NCI-H2171 treated with DMSO at 0.1 percent for 48 hours (cell line): ENCODE results near the gene VPS33A.
"Not testable (repeated sequence)": the region's sequence is repeated elsewhere in the genome, so short reads cannot be mapped to it uniquely, and the experiment has no call there.

ENCODE experiments used
- DNase-seq: peaks from one replicate; lab custom pipeline; 2025; lab: John Stamatoyannopoulos, UW

The VPS33A gene

DNA sequence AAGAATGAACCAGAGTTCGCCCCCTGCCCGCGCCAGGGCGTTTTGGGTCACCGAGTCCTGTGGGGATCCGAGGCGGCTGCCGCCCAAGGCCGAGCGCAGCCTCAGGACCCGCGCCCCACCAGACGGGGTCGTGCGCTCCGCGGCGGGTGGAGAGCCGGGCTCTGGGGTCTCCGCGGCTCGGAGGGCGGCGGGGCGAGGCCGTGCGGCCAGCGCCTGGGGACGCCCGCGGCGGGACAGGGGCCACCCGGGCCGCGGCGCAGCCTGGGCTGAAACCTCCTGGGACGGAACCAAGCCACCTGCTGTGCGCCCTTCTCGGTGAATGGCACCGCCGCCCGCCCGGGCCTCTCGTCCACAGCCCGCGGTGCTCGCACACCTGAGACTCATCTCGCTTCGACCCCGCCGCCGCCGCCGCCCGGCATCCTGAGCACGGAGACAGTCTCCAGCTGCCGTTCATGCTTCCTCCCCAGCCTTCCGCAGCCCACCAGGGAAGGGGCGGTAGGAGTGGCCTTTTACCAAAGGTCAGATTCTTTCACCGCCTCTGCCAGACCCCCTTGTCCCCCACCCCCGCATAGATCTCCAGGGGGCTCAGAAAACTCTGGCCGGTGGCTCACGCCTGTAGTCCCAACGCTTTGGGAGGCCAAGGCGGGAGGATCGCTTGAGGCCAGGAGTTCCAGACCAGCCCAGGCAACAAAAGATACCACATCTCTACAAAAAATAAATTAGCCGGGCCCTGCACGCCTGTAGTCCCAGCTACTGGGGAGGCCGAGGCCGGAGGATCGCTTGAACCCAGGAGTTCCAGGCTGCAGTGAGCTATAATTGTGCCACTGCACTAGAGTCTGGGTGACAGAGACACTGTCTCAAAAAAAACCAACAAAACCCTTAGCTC, 61.9 kb downstream of the VPS33A start:
- peak; percentile 11 for DNase-seq

DNA sequence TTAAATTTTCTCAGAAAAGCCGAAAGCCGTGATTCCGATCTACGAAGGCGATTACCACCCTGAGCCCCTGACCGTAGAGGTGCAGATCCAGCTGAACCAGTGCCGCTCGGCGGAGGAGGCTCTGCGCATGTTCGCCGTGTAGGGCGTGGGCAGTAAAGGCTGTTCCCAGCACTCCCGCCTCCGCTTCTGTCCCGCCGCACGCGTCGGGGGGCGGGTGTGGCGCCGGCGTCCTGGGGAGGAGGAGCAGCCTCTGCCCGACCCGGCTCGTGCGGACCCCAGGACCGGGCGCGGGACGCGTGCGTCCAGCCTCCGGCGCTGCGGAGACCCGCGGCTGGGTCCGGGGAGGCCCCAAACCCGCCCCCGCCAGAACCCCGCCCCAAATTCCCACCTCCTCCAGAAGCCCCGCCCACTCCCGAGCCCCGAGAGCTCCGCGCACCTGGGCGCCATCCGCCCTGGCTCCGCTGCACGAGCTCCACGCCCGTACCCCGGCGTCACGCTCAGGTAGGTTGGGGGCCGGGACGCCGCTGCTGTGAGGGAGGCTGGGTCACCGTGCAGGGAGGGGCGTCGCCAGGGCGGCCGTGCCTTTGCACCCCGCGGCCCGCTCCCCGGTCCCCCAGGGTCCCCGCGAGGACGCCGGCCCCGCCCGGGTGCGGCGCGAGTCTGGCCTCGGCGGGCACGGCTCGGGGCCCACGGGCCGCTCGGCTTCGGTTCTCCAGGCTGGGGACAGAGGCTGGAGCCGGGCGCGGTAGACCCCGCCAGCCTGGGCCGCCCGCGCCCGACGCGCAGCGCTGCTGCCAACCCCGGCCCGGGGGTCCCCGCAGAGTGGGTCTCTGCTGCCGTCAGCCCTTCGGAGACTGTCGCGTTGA, 62.8 kb downstream of the VPS33A start, which contains the start of gene B3GNT4:
Gene B3GNT4, plus strand, starts transcription at position 409 of the 866 bp plus-strand sequence. CDS start 910 bp downstream, outside the sequence.
- DNase-seq = peak; percentile 63

GRCh38 chr12:122202811-122203210, 63.5 kb downstream of the VPS33A start:
- DNase-seq = not testable (repeated sequence)

GRCh38 chr12:122202017-122202416, 64.3 kb downstream of the VPS33A start:
- DNase-seq = peak; percentile 26

DNA sequence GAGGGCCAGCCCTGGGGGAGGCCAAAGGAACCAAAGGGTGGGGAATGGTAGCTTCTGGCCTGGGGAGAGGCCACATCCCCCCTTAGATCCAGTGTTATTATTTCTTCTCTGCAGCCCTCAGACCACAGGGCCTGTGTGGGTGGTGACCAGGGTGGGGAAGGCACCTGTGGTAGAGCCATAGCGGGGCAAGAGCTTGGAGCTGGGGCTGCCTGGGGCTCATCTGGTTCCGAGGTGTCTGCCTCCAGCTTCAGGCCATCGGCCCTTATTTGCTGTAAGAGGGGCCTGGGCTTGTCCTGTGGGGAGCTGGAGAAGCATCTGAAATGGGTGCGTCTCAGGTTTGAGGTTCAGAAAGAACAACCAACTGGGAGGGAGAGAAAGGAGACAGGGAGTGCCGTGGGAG, 64.9 kb downstream of the VPS33A start:
- DNase-seq = no peak

- no peak for DNase-seq
Observed at GRCh38 chr12:122200541-122201175, 65.6 kb downstream of the VPS33A start.

- no peak for DNase-seq
Observed at GRCh38 chr12:122199484-122200355, 66.6 kb downstream of the VPS33A start.

DNA sequence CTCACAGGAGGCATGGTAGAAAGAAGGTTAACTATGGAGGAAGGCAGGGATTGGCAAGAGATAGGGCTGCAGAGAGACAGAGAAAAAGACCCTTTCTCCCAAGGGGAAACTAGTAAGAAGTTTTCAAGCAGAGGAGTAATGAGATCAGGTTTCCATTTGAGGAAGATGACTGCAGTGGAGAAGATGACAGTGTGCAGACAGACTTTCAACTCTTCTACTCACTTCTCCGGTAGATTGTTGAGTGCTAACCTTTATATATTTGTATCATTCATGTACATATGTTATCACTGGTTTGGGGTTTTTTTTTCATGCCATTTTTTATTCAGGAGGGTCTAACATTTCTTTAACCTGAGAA, 68.7 kb downstream of the VPS33A start:
- no peak for DNase-seq

DNA sequence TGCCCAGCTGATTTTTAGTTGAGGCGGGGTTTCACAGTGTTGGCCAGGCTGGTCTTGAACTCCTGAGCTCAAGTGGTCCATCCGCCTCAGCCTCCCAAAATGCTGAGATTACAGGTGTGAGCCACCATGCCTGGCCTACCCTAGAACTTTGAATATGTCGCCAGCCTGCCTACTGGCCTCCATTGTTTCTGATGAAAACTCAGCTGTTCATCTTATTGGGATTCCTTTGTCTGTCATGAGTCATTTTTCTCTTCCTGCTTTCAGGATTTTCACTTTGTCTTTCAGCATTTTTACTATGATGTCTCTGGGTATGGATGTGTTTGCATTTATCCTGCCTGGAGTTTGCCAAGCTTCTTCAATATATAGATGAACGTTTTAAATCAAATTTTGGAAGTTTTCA, 70.9 kb downstream of the VPS33A start:
- no peak for DNase-seq

- DNase-seq = no peak
Observed at GRCh38 chr12:122194804-122195203, 71.5 kb downstream of the VPS33A start.

DNA sequence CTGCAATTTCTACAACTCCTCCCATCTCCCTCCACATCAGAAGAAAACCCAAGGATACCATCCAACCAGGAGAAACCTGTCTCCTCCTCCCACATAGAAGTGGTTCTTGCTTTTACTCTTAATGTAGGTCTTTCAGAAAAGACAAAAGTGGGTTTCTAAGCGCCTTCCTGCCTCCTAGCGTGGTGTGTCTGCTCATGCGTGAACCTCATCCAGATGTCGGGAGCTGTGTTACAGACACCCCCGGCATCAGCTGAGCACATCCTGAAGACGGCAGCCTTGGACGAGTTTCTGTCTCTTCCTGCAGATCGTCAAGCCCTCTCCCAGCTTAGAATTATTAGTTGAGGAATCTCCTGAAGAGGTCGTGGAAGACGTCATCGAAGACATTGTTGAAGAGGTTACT, 73.9 kb downstream of the VPS33A start:
- DNase-seq = no peak

DNA sequence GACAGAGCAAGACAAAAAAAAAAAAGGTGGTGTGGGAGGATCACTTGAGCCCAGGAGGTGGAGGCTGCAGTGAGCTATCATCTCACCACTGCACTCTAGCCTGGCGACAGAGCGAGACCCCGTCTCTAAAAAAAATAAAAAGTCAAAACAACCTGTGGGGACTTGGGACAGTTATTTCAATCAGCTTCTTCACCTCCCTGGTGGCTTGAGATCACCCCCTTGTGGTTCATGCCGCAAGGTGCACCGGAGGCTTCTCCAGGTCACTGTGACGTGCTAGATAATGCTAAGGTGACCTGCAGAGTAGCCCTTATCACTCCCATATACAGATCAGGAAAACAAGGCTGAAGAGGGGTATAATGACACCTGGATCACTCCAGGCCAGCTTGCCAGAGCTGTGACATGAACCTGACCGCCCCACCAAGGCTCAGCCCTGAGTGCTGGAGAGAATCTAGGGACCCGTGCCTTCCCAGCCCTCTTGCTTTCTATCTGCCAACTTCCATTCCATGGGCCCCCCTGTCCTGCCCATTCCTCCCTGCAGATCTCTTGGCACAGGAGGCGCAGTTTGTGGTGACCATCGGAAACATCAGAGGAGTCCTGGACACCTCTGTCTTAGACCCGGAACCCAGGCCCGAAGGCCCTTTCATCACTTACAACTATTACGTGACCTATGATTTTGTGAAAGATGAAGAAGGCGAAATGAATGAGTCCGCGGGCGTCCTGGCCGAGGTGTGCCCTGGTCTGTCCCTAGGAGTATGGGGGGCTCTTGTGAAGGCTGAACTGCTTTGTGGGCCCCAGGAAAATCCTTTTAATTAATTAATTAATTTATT, 75.2 kb downstream of the VPS33A start:
- DNase-seq = peak; percentile 39

DNA sequence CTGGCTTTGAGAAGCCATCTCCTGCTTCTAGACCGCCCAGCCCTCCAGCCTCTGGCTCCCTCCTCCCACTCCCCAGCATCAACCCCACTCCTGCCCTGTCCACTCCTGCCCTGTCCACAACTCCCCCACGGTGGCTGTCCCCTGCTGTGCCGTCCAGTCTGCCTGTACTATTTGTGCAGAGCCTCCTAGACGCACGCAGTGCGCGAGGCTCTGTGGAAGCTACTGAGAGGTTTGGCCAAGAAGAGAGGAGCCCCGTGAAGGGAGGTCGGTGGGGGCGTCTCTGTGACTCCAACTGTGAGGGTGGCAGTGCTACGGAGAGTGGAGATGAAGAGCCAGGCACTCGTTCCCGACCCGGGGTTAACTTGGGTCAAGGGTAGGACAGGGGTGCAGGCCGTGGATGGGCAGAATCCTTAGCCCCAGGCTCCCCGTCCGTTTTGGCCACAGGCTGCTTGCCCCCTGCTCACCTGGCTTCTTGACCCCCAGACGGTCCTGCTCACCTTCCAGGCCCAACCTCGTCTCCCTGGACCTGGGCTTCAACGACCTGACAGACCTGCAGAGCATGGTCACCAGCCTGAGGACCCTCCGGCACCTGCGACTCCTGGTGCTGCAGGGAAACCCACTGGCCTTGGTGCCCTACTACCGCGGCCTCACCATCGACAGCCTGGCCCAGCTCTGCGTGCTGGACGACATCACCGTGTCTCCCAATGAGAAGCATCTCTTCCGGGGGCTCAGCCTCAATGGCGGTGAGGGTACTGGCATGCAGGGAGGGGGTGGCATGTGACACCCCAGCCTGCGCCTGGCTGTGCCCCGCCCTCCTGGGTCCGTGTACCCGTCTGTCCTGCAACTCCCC, 76.4 kb downstream of the VPS33A start:
- no peak for DNase-seq

DNA sequence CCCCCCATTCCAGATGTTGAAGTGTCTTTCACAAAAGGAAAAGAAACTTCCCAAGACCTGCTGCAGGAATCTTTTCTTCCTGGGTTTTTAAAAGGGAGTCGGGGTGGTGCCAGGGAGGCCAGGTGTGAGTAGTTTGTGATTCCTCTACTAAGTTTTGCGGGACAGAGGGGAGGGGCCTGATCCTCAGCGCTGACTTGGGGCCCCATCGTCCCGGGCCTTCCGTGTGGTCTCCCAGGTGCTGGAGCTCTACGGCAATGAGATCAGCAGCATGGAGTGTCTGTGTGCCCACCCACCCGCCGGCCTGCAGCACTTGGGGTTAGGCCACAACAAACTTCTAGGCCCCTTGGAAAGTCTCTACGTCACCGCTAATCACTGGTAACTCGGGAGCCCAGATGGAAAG, 78.8 kb downstream of the VPS33A start:
- no peak for DNase-seq

- no peak for DNase-seq
Observed at GRCh38 chr12:122185494-122186082, 80.7 kb downstream of the VPS33A start.

GRCh38 chr12:122185079-122185478, 81.2 kb downstream of the VPS33A start:
- DNase-seq = no peak

- no peak for DNase-seq
Observed at GRCh38 chr12:122184517-122184916, 81.8 kb downstream of the VPS33A start.

GRCh38 chr12:122183588-122183940, 82.7 kb downstream of the VPS33A start:
- no peak for DNase-seq

GRCh38 chr12:122182887-122183587, 83.3 kb downstream of the VPS33A start, which contains the start of gene LRRC43:
LRRC43 (plus strand) TSS chr12:122183123; CDS start chr12:122183145, 22 bp downstream.
- DNase-seq = peak; percentile 96
